ENCODE results near the gene RGL1.

The RGL1 gene

GRCh38 chr1:183961132-183961531 lies 156.2 kb downstream of the RGL1 start:
- DNase-seq = no peak

- no peak for DNase-seq
Measured at GRCh38 chr1:183962903-183963302, 158.0 kb downstream of the RGL1 start.

- DNase-seq = no peak
Measured at GRCh38 chr1:183965726-183966125, 160.8 kb downstream of the RGL1 start.

- no peak for DNase-seq
Measured at GRCh38 chr1:183966487-183966886, 161.6 kb downstream of the RGL1 start.

- DNase-seq = no peak
Measured at GRCh38 chr1:183967914-183968313, 163.0 kb downstream of the RGL1 start.

- DNase-seq = no peak
Measured at GRCh38 chr1:183968386-183968785, 163.5 kb downstream of the RGL1 start.

GRCh38 chr1:183970516-183971300 lies 165.8 kb downstream of the RGL1 start:
- no peak for DNase-seq

- DNase-seq = no peak
Measured at GRCh38 chr1:183975651-183976050, 170.7 kb downstream of the RGL1 start.

GRCh38 chr1:183977717-183978116 lies 172.8 kb downstream of the RGL1 start:
- DNase-seq = no peak
